ENCODE results near the gene DENND11.
A peak's percentile ranks its signal among the peaks of the same experiment; 100 is the strongest.
"Not testable (repeated sequence)": the region's sequence is repeated elsewhere in the genome, so short reads cannot be mapped to it uniquely, and the experiment has no call there.

The DENND11 gene

DNA sequence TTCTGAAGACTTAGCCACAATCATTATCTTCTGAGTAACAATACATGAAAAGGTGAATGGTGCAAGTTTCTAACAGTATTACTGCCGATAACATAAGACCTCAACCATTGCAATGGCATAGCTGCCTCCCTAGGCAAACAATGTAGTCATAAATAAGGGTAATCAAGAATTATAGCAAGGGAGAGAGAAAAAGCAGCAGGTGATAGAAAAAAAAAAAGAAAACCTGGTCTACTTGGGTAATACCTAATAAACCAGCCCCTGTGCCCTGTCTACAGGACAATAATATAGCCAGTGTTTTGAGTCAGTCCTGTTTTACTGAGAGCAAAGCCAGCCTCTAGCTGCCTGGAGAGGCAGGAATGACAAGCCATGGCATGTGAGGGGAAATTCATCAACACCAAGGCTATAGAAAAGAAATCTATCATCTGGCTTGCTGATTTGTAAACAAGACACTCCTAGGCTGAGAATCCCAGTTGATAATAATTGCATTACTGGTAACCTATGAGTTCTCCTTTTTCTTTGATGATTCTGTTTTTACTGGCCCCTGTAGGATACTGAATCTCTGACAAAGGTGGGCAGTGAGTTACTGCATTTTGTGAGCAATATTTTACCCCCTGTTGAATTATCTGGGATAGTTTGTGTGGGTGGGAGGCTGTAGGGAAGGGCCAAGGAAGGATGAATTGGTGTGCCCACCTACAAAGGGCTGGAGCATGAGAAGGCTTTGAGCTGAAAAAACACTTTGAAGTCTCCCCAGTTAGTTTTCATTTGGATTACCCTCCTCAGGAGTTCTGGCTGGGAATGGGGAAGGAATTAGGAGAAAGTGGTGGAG lies 4.5 kb upstream of the DENND11 start:
- DNase-seq = no peak

DNA sequence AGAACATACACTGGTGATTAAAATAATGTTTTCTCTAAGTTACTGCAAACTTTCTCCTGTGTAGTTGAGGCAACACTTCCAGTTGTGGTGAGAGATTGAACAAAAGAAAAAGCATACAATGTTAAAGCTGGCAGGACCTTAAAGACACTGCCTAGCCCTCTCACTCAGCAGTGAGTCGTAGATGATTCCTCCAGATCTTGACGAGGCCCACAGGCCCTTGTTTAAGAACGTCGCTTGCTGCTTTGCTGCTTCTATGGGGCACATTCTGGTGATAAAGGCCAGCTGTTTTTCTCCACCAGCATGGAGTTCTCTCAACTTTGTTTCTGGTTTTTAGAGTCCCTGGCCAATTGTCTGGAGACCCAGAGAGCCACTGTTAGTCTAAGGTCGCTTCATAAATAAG lies 2.8 kb upstream of the DENND11 start:
- DNase-seq = no peak

DNA sequence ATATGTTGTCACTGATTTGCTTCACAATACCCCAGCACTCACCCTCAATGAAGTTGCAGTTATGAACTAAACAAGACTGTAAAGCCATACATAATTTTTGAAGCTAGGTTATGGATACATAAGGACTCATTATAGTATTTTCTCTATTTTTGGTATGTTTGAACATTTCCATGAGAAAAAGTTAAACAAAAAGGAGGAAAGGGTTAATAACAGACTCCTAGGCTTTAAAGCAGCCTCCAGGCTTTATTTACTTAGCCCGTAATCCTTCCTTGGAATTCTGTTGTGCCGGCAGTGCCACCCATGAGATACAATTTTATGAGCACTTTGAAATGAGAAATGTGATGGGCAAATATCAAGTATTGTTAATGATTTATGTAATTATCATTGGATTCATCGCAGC lies 2.1 kb upstream of the DENND11 start:
- DNase-seq = no peak

DNA sequence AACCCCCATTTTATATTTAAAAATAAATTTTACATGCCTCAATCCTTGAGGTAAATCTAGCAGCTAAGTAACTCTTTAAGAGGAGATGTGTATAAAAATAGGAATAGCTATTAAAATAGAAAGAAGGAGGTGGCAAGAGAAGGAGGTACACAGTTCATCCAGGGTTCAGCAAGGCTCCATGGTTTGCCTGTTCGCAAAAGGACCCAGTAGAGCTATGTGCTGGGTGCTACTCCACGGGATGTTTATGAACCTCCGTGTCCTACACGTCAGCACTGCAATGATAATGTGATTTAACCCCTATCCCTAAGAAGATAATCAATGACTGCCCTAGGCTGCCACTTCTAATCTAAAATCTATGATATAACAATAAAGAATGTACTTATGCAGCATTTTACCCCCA lies 926 bp upstream of the DENND11 start:
- DNase-seq = no peak

DNA sequence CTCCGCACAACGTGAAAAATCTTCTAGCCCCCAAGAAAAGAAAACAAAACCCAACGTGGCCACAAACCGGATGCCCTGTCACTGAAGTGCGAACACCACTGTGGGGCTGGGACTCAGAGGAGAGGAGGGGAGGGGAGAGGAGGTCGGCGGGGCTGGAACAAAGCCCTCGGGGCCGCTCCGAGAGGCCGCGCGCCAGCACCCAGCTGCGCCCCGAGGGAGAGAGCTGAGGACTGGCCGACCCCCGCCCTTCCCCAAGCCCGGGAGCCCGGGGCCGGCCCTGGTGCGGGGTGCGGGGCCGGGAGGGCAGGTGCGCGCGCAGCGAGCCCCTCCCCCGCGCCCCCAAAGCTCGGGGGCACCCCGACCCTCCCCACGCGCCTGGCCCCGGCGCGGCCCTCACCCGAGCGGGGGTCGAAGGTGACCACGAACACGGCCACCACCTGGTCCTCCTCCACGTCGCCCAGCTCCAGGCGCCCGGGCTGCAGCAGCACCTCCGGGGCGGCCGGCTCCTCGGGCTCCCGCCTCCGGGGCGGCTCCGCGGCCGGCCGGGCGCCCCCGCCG lies 398 bp downstream of the DENND11 start:
- peak; percentile 81 for DNase-seq

DNA sequence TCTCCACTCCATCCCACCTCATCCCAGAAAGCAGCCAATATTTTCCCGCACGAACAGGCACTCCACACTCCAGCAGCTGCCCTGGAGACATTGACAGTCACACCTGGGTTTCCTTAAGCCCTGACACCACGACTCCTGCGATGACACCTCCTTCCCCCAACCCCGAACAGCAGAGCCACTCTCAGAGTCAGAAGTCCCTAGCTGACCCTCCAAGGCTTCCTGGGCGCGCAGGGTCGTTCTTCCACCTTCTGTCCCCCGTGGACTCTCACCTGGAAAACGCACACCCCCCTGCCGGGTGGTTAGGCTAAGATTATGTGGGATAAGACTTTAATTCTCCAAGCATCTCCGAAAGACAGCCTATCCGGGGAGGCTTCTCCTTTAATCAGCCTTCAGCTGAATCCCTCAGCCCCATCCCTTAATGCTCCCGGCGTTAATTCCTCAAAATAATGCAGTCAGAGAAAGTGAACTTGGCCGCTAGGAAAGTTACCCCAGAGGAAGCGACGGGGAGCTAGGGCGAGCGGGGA lies 1.1 kb downstream of the DENND11 start:
- peak; percentile 13 for DNase-seq

DNA sequence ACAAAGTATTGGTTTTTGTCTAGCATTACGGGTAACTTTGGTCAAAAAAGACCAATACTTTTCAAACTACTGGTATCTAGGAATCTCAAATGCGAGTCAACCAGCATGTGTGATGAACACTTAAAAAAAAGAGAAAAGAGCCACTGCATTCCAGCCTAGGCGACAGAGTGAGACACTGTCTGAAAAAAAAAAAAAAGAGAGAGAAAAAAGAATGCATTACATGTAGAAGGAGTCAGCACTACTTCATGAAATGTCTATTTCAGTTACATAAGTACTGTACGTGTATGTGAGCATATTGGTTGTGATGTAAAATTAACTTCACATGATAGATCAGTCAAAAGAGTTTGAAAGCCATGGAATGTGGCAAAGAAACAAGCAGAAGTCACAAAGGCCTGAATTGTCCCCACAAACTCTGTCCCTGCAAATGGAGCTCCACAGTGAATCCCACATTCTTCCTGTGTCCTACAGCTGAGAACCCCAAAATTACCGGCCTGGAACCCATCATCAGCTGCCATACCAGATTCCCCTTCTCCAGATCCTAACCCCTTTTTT lies 1.6 kb downstream of the DENND11 start:
- no peak for DNase-seq

DNA sequence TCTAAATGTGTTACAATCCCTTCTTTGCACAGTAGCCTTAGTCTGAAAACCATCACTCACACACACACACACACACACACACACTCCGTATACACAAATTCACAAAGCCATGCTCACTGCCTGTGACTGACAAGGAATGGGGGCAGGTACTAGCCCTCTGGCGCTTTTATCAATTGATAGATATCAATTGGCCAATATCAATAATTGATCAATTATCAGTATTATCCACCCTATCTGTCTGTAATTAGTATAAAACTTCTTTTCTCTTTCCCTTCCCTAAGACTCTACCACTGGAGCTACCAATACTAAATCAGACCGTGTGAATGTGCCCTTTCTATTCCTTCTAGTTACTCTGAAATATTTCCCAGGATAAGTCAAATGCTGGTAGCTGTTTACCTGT lies 2.1 kb downstream of the DENND11 start:
- no peak for DNase-seq

DNA sequence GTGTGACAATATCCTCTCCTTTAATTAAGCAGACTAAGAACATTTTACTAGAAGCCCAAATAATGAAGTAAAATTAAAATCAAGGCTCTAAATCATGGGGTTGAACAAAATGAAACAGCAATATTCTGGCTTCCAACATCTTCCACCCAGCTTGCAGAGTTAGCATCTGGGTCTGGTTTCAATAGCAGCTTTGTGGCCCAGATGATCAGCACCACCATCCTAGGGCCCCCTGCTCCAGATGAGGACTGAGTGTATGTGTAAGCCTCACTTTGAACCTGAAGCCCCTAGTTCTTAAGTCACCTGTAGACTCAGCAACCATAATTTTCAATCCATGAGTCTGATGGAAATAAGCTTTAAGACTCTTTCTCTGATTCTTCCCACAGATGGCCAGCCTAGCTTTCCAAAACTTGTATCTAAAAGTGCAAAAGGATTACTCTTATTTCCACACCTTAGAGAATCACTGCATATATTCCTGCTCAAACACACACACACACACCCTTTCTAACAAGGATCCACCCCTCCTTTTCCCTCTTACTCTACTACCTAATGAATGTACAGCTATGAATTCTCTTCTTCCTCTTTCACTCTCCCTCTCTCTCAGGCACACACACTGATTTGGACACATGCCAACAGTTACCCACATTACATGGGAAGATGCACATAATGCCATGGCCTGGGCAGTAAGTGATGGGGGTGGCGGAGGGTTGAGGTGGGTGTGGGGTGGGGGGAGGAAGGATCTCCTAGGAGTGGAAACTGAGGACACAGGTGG lies 3.5 kb downstream of the DENND11 start:
- DNase-seq = peak; percentile 69

DNA sequence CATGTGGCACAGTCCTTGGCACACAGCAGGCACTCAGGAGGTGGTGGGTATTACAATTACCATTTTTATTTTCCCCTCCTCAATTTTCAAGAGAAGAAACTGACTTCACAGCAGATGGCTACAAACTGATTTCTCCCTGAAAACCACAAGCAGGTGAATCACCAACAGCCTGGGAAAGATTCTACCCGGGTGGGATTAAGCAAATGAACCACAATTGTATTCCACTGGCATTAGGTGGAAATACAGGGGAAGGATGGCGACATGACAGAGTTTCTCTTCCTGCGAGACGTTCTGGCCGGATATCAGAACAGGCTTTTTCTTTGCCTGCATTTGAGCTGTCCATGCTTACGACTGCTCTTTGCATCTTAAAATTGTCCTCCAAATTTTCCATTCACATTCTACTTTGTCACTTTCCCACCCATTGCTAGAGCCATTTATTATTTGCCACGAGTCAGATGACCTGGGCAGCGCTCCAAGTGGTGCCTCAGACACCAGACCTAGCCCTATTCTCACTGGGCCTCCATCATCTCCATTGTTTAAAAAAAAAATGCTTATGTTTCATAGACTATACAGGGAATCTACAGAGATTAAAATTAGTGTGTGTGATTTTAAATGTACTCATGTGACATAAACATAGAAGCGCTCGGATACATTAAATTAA lies 4.6 kb downstream of the DENND11 start:
- DNase-seq = peak; percentile 20

DNA sequence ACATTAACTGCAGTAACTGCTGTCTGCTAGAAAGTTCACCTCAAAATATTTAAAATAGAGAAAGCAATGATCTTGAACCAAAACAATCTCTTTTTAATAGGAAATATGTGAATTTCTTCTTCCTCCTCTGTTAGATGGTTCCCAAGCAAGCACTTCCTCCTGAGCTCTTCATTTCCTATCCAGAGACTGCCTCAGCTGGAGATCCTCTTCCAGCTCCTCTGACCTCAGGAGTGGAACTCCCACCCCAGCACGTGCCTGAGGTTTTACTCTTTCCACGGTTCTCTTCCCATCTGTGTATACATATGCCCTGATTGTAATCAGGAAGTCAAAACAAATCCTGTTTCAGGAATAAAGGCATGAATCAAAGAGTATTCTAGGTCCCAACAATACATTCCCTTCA lies 5.6 kb downstream of the DENND11 start:
- no peak for DNase-seq

DNA sequence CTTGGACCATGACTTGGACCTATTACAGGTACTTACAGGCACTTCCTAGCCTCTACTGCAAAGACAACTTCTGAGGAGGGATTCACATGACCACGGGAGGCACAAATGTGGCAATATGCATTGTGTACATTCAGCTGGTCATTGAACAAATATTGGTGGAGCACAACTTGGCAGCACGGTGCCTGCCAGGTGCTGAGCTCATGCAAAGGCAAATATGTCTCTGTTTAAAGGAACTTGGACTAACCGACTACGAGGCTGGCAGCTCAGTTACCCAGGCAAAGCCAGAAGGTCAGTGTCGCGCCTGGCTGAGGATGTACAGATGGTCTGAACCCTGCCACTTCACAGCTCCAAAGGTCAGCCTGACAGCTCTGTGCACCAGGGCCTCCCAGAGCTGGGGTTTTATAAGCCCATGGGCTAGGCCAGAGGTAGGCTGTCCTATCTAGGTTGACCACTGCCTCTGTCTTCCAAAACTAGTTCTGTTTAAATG lies 6.1 kb downstream of the DENND11 start:
- DNase-seq = no peak

DNA sequence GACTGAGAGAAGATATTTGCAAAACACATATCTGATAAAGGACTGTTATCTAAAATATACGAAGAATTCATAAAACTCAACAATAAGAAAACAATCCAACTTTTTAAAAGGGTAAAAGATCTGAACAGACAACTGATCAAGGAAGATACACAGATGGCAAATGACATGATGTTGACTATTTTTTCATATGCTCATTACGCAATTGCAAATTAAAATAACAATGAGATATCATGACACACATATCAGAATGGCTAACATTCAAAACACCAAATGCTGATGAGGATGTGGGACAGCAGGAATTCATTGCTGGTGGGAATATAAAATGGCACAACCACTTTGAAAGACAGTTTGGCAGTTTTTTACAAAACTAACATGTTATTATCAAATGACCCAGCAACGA lies 8.9 kb downstream of the DENND11 start:
- no peak for DNase-seq

DNA sequence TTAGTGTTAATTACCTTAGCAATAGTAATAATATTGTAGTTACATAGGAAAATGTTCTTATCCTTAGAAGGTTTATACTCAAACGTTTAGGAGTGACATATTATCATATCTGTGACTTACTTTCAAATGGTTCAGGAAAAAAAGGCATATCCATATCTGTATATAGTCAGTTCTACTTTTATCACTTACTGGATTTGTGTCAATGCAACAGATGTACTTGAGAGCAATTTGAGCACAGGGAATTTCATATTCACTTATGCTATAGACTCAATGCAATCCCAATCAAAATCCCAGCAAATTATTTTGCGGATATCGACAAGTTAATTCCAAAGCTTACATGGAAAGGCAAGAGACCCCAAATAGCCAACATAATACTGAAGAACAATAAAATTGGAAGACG lies 10.0 kb downstream of the DENND11 start:
- DNase-seq = no peak

DNA sequence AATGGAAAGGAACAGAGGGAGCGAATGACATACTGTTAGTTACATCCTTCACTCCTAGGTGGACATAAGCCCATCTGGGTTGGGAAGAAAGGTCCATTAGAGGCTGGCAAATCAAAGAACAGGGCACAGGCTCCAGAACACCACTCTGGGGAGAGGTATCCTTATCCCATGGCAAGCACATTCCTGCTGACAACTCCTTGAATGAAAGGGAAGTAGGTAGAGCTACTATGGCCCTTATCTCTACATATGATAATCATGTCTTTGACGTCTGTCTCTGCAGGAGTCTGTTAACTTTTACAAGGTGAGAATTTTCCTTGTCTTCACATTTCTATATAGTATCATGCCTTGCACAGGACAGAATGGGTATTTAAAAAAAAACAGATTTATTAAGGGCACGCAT lies 10.4 kb downstream of the DENND11 start:
- DNase-seq = no peak

DNA sequence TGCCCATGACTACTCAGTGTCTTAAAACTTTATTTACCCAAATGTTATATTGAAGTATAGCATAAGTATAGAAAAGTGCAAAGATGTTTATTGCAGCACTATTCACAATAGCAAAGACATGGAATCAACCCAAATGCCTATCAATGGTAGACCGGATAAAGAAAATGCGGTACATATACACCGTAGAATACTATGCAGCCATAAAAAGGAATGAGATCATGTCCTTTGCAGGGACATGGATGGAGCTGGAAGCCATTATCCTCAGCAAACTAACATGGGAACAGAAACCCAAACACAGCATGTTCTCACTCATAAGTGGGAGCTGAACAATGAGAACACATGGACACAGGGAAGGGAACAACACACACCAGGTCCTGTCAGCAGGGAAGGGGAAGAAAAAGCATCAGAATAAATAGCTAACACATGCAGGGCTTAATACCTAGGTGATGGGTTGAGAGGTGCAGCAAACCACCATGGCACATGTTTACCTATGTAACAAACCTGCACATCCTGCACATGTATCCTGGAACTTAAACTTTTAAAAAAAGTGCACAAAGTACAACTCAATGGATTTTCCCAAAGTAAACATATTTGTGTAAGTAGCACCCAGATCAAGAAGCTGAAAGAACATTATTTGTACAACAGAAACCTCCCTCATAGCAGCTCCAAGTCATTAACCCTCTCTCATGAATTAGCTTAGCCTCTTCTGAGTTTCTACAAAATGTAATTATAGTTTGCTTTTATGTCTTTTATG lies 12.7 kb downstream of the DENND11 start:
- not testable (repeated sequence) for DNase-seq

DNA sequence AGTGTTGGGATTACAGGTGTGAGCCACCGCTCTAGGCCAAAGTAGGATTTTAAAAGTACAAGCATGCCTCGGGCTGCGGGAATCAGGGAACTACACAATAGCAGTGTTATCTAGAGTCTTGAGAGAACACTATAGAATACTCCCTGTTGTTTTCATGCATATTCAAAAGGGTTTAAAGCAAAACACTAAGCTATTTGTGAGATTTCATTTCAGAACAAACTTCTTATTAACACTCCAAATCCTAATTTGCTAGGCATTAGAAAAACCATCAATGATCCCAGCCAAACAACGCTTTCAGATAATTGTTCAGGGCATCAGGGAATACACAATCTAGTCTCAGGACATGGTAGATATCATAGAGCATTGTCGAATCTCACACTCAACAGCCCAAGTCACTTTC lies 13.9 kb downstream of the DENND11 start:
- DNase-seq = no peak

DNA sequence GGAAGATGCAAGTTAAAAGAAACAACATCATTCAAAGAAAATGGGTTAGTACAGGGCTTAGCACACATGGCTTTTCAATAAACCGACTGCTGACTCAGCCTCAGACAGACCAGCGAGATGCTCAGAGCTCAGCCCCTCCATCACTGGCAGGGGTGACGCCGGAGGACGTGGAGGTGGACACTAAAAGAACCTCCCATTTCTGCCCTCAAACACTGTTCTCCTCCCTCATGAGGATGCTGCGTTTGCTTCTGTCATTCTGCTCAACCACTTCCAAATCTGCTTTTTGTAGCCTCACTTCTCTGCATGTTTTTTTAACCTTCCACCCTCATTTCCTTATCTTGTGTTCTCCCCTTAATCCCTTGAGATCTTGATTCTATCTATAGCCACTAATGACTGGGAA lies 15.3 kb downstream of the DENND11 start:
- DNase-seq = no peak

DNA sequence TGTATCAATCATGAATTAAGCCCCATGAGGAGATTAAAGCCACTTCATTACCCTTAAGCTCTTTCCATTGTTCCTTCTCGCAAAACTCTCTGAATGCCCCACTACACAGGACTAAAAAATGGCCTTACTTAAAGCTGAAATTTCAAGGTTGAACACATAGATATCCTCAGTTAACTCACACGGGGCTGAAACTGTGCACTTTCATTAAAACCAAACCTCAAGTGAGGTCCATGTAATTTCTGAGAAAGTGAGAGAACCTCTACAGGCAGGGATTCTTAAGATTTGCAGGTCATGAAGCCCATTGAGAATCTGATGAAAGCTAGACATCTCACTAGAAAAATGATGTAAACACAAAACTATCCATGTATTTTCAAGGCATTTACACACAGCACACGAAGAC lies 15.9 kb downstream of the DENND11 start:
- DNase-seq = no peak

DNA sequence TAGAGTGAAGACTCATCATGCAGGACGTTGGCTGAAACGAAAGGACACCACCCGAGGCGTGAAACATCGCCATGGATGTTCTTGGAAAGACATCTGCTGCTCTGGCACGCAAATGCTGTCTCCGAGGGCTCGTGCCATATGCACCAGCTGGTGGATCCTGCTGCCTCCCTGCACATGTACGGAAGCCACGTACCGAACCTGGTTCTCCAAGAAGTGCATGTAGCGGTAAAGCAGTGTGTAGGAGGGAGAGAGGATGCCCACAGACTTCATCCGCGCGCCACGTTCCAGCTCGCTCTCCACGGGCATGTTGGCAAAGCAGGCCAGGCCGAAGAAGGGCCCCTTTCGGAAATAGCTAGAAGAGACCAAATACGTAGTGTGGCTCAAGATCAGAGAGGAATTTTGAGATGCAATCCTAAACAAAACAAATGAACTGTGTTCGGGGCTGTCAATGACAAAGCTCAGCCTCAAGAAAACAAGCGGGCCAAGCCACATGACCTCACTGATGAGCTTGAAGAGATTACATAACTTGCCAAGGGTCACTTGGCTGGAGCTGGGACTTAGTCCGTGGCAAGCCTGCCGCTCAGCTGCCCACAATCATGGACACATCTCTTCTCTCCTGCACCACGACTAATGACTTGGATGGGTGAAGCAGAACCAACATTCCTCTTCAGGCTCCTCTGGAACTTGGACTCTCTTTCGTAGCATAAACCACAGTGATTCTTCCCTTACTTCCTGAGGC lies 16.5 kb downstream of the DENND11 start:
- DNase-seq = no peak

DNA sequence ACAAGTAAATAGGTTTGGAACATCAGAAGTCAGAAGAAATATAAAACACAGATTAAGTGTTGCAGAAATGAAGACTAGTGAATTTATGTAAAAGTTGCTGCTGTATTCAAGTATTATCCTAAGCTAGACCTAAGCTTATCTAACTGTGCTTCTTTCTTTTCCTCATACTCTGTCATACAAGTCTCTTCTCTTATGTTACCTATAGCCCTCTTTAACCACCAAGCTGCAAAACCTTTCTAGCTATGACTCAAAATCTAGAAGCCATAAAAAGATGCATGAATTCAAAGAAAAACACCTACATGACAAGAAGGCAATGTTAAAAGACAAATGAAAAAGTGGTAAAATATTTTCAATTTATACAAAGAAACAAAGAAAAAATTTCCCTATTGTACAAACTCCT lies 23.0 kb downstream of the DENND11 start:
- DNase-seq = no peak
